ENCODE data around the gene MAGI2. TPM values are rescaled to one million over a fixed set of nuclear protein-coding genes. Genes with fewer than 3 reads are reported as not detected.

Gene MAGI2
- total RNA-seq, 1 experiment from 2014 or later, result 14.3 TPM

DNA sequence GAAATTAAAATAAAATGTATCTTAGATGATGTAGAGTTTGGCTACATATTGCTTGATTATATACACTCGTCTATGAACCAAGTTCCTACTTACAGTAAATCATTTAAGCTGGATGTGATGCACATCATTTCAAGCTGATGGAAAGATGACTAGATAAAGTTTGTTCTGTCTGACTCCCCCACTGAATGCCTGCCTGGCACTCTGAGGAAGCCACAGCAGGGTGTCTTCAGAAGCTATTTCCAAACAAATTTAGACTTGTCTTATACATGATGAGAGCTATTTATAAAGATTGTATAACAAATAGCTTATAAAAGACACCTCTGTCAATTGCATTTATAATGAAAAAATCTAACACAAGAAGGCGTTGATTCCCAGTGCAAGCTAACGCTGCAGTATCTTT is 741.4 kb downstream of the MAGI2 start:
- Histone ChIP-seq H2BK20ac (ENCODE audit: low read depth, low read length, poor library complexity, severe bottlenecking) (no peak overlapping the region), H3K23ac (ENCODE audit: insufficient read length, low read depth, low read length) (no peak overlapping the region), H4K20me1 (ENCODE audit: control insufficient read depth, insufficient read depth, insufficient read length) (no peaks in the 10 kb centered on the region), H3K14ac (ENCODE audit: insufficient read depth, low read length) (no peak overlapping the region), H3K23me2 (ENCODE audit: insufficient read length, low read depth, low read length, poor library complexity, severe bottlenecking) (no peaks in the 10 kb centered on the region), H2AFZ (ENCODE audit: low read length) (no peak overlapping the region), H3K4me2 (ENCODE audit: insufficient read depth, insufficient read length, low read length) (no peak overlapping the region), H3K79me1 (ENCODE audit: insufficient read depth, low read depth, low read length, poor library complexity, severe bottlenecking) (no peaks in the 10 kb centered on the region), H2BK5ac (ENCODE audit: insufficient read length, low read length) (no peak overlapping the region), H3K27me3 (ENCODE audit: insufficient read depth, low read length) (no peaks in the 10 kb centered on the region), H2AK5ac (ENCODE audit: insufficient read length, low read length) (no peak overlapping the region), H2BK120ac (ENCODE audit: low read depth, low read length, poor library complexity, severe bottlenecking) (no peak overlapping the region), H4K5ac (ENCODE audit: insufficient read length, low read depth, low read length) (no peak overlapping the region), H2BK15ac (ENCODE audit: low read depth, low read length) (no peak overlapping the region), H4K8ac (replicated peaks; ENCODE audit: insufficient read length, low read depth, low read length) (no peak overlapping the region), H4K91ac (ENCODE audit: insufficient read length, low read depth, low read length) (no peak overlapping the region), H3K9me3 (ENCODE audit: control insufficient read depth, low read depth, low read length) (no peaks in the 10 kb centered on the region), H3K9ac (ENCODE audit: extremely low read depth, insufficient read length, low read length) (no peak overlapping the region), H3K18ac (ENCODE audit: insufficient read length, low read depth, low read length) (no peak overlapping the region), H3K79me2 (ENCODE audit: insufficient read depth, low read length) (no peaks in the 10 kb centered on the region), H3T11ph (ENCODE audit: low read length) (no peak overlapping the region), H3K56ac (ENCODE audit: insufficient read length, low read depth, low read length) (no peak overlapping the region), H2BK12ac (ENCODE audit: insufficient read length, low read depth, low read length) (no peak overlapping the region), H3K4me1 (ENCODE audit: insufficient read depth, low read length) (peaks cover 2% of the 10 kb centered on the region; the same call in 1 of the 2 replicates), H3K4ac (ENCODE audit: low read depth, low read length) (no peak overlapping the region), H3K27ac (ENCODE audit: insufficient read length, low read depth, low read length) (no peak overlapping the region)
- no peak for DNase-seq
- TF ChIP-seq, protein P1, sequence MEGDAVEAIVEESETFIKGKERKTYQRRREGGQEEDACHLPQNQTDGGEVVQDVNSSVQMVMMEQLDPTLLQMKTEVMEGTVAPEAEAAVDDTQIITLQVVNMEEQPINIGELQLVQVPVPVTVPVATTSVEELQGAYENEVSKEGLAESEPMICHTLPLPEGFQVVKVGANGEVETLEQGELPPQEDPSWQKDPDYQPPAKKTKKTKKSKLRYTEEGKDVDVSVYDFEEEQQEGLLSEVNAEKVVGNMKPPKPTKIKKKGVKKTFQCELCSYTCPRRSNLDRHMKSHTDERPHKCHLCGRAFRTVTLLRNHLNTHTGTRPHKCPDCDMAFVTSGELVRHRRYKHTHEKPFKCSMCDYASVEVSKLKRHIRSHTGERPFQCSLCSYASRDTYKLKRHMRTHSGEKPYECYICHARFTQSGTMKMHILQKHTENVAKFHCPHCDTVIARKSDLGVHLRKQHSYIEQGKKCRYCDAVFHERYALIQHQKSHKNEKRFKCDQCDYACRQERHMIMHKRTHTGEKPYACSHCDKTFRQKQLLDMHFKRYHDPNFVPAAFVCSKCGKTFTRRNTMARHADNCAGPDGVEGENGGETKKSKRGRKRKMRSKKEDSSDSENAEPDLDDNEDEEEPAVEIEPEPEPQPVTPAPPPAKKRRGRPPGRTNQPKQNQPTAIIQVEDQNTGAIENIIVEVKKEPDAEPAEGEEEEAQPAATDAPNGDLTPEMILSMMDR (conservative IDR thresholded peaks at IDR 0.05), result no peak
- WGBS (ENCODE audit: extremely low coverage, insufficient read length, low lambda C conversion rate), result no CpG with 5 or more reads among the region's 3 CpGs
- no peak overlapping the region for H3K27ac Mint-ChIP-seq
- no peak overlapping the region for H3K4me3 Mint-ChIP-seq
- H3K27me3 Mint-ChIP-seq (ENCODE audit: low read depth), result no peaks in the 10 kb centered on the region
- no peaks in the 10 kb centered on the region for H3K36me3 Mint-ChIP-seq (ENCODE audit: insufficient read depth in 1 of 3, low read depth in 3 of 3)
- peaks cover 21 to 38% of the 10 kb centered on the region in 2 experiments for H3K4me1 Mint-ChIP-seq
- H3K9me3 Mint-ChIP-seq, result no peaks in the 10 kb centered on the region
